HEK293 (cell line): ENCODE measurements around the gene GSG1.

Experiments
- CTCF ChIP-seq: fragments of 450-650 bp; formaldehyde crosslinking; IDR thresholded peaks from 2 replicates; pipeline ENCODE4 v1.5.1; 2016; ENCODE audit warnings: missing biosample characterization, missing genetic modification characterization
- PBX3 ChIP-seq: sonication (generic); formaldehyde crosslinking; IDR thresholded peaks from 2 replicates; pipeline ENCODE4 v1.8.1; 2022; ENCODE audit warnings: mild to moderate bottlenecking, moderate library complexity, missing genetic modification reagents
- SP3 ChIP-seq: fragments of 450-650 bp; formaldehyde crosslinking; IDR thresholded peaks from 2 replicates; pipeline ENCODE4 v1.5.1; 2016; ENCODE audit warnings: missing biosample characterization, missing genetic modification characterization
- ZNF621 ChIP-seq: fragments of 450-650 bp; formaldehyde crosslinking; IDR thresholded peaks from 2 replicates; pipeline ENCODE4 v1.5.1; 2017; ENCODE audit warnings: missing biosample characterization, missing genetic modification characterization
- TF ChIP-seq, protein P1 (sequence below): fragments of 450-650 bp; formaldehyde crosslinking; IDR thresholded peaks from 2 replicates; pipeline ENCODE4 v1.5.1; 2016; ENCODE audit warnings: missing biosample characterization, missing genetic modification characterization, low read depth
- TF ChIP-seq, protein P2 (sequence below): IDR thresholded peaks from 2 replicates; pipeline ENCODE4 v1.6.1; 2011; ENCODE audit warnings: mild to moderate bottlenecking, low read depth, low read length, borderline replicate concordance

GRCh38 chr12:13149411-13149810 is 45.9 kb upstream of the GSG1 start:
- no peak for TF ChIP-seq CTCF (tag by site-specific recombination)
- TF ChIP-seq, protein P1, sequence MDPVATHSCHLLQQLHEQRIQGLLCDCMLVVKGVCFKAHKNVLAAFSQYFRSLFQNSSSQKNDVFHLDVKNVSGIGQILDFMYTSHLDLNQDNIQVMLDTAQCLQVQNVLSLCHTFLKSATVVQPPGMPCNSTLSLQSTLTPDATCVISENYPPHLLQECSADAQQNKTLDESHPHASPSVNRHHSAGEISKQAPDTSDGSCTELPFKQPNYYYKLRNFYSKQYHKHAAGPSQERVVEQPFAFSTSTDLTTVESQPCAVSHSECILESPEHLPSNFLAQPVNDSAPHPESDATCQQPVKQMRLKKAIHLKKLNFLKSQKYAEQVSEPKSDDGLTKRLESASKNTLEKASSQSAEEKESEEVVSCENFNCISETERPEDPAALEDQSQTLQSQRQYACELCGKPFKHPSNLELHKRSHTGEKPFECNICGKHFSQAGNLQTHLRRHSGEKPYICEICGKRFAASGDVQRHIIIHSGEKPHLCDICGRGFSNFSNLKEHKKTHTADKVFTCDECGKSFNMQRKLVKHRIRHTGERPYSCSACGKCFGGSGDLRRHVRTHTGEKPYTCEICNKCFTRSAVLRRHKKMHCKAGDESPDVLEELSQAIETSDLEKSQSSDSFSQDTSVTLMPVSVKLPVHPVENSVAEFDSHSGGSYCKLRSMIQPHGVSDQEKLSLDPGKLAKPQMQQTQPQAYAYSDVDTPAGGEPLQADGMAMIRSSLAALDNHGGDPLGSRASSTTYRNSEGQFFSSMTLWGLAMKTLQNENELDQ (tag by site-specific recombination): no peak
- no peak for TF ChIP-seq PBX3 (CRISPR knock-in tag)
- no peak for TF ChIP-seq ZNF621 (tag by site-specific recombination)
- TF ChIP-seq SP3: no peak
- TF ChIP-seq, protein P2, sequence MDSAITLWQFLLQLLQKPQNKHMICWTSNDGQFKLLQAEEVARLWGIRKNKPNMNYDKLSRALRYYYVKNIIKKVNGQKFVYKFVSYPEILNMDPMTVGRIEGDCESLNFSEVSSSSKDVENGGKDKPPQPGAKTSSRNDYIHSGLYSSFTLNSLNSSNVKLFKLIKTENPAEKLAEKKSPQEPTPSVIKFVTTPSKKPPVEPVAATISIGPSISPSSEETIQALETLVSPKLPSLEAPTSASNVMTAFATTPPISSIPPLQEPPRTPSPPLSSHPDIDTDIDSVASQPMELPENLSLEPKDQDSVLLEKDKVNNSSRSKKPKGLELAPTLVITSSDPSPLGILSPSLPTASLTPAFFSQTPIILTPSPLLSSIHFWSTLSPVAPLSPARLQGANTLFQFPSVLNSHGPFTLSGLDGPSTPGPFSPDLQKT: no peak
